GM13977 (cell line): Measurements from ENCODE around the gene PIK3CG.
"Not testable (repeated sequence)": the region's sequence is repeated elsewhere in the genome, so short reads cannot be mapped to it uniquely, and the experiment has no call there.

Experiments used
- DNase-seq: peaks from one replicate; pipeline ENCODE4 v3.0.0; 2012; ENCODE audit warnings: low spot score
- in situ Hi-C: fragments of 300-500 bp; cut with MboI; formaldehyde crosslinking; loops from one replicate; pipeline ENCODE4 v1.12.0; 2022; ENCODE audit warnings: low sequenced_read_pairs, low pct_unique_long_range_greater_than_20kb, mixed read lengths, inconsistent platforms; ENCODE audit not compliant: unreplicated experiment
- TF ChIP-seq, protein P1 (sequence below): IDR thresholded peaks from 2 replicates; pipeline ENCODE4 v1.5.1; 2012; ENCODE audit warnings: mild to moderate bottlenecking, control low read depth; ENCODE audit not compliant: insufficient read depth; ENCODE audit errors: extremely low read depth, missing control alignments

The PIK3CG gene

GRCh38 chr7:106926892-106927291 lies 61.8 kb downstream of the PIK3CG start:
- TF ChIP-seq, protein P1, sequence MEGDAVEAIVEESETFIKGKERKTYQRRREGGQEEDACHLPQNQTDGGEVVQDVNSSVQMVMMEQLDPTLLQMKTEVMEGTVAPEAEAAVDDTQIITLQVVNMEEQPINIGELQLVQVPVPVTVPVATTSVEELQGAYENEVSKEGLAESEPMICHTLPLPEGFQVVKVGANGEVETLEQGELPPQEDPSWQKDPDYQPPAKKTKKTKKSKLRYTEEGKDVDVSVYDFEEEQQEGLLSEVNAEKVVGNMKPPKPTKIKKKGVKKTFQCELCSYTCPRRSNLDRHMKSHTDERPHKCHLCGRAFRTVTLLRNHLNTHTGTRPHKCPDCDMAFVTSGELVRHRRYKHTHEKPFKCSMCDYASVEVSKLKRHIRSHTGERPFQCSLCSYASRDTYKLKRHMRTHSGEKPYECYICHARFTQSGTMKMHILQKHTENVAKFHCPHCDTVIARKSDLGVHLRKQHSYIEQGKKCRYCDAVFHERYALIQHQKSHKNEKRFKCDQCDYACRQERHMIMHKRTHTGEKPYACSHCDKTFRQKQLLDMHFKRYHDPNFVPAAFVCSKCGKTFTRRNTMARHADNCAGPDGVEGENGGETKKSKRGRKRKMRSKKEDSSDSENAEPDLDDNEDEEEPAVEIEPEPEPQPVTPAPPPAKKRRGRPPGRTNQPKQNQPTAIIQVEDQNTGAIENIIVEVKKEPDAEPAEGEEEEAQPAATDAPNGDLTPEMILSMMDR, result no peak
- in situ Hi-C loops, result no loop called here
- no peak for DNase-seq

DNA sequence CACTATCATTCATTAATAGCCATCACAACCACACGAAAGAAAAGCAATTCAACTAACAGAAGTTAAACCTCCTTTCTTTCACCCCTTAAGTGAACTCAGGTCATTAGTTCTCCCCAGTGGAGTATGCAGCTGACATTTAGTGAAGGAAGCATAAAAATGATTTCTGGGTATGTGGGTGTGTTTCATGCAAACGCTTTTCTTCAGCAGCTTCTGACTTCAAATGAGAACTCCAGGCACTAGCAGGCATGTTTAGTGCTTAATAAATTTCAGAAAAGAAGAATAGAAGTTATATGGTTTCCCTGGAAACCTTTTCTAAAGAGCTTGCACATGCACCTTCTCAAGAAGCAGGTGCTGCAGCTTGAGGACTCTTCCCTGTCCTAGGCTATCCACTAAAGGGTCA lies 62.5 kb downstream of the PIK3CG start:
- in situ Hi-C loops, result no loop called here
- TF ChIP-seq, protein P1, result no peak
- DNase-seq, result no peak

GRCh38 chr7:106929616-106930015 lies 64.5 kb downstream of the PIK3CG start:
- in situ Hi-C loops, result not testable (repeated sequence)

GRCh38 chr7:106936236-106936635 lies 71.2 kb downstream of the PIK3CG start:
- TF ChIP-seq, protein P1, result no peak
- in situ Hi-C loops, result no loop called here
- DNase-seq, result no peak

More at GRCh38 chr7:106929616-106930015, 64.5 kb downstream of the PIK3CG start:
- not testable (repeated sequence) for DNase-seq

DNA sequence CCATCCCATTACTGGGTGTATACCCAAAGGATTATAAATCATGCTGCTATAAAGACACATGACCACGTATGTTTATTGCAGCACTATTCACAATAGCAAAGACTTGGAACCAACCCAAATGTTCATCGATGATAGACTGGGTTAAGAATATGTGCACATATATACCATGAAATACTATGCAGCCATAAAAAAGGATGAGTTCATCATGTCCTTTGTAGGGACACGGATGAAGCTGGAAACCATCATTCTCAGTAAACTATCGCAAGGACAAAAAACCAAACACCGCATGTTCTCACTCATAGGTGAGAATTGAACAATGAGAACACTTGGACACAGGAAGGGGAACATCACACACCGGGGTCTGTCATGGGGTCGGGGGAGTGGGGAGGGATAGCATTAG lies 73.0 kb downstream of the PIK3CG start:
- DNase-seq, in situ Hi-C loops: not testable (repeated sequence)

- TF ChIP-seq, protein P1, result no peak
- in situ Hi-C loops, result no loop called here
- DNase-seq, result no peak
Observed at GRCh38 chr7:106938803-106939202, 73.7 kb downstream of the PIK3CG start.

DNA sequence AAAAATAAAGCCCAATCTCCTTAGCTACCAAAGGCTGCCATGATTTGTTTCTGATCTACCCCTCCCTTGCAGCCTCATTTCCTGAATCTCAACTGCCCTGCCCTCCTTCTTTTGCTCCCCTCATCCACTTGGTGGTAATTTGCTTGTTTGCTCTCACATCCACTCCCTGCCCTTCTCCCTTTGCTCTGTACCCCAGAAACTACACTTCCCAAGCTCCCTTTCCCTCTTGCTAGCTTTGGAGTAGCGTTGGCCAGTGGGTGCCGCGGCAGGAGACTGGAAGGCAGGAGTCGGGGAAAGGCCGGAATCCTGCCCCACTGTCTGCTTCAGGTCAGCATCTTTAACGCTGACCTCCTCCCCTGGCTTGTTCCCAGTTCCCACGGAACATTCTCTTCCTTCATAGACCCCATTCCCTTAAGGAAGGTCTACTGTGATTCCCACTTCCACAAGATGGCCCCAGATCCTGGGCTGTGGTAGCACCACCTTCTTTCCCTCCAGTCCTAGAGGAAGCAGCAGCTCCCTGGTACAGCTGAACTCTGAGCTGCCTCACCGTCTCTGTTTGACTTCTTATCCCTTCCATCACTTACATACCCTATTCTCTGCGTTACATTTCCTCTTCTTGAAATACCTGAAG lies 79.1 kb downstream of the PIK3CG start:
- TF ChIP-seq, protein P1, result no peak
- DNase-seq, result no peak
- in situ Hi-C loops, result no loop called here

GRCh38 chr7:106947244-106947728 lies 82.2 kb downstream of the PIK3CG start:
- in situ Hi-C loops, result no loop called here
- TF ChIP-seq, protein P1, result peak; percentile 44
- DNase-seq, result peak; percentile 65
